HCT116 (cell line): ENCODE measurements around the gene SUPT5H. TPM values are rescaled to one million over a fixed set of nuclear protein-coding genes. Genes with fewer than 3 reads are reported as not detected.

ENCODE experiments used
- ATAC-seq: fragments of 200-7000 bp; cut with Tn5 transposase; 2 replicates; pipeline ENCODE4 v1.9.1; 2020; ENCODE audit warnings: mild to moderate bottlenecking, moderate library complexity
- BruUV-seq: library from RNA; stranded (reverse); fragments of 400-500 nt; replicated peaks from 2 replicates; lab custom pipeline; 2021; lab: Mats Ljungman, UMichigan
- CTCF ChIA-PET: fragments of 300-600 bp; sonication (Branson Sonifier 250); formaldehyde crosslinking; loops from one replicate; lab custom pipeline; 2021; ENCODE audit warnings: antibody characterized with exemption; lab: Charles Lee
- POLR2A ChIA-PET: fragments of 300-600, 350-600 bp; sonication (Branson Sonifier 250); formaldehyde crosslinking; loops from one replicate; lab custom pipeline; 2021; ENCODE audit warnings: antibody characterized with exemption; lab: Charles Lee
- RAD21 ChIA-PET, 2 experiments: fragments of 300-600 bp; sonication (Branson Sonifier 250); formaldehyde crosslinking; loops; one replicate each; lab custom pipeline; 2023; ENCODE audit warnings: low total read pairs in 2 of 2; ENCODE audit not compliant: uncharacterized antibody in 2 of 2, unreplicated experiment in 2 of 2, low non-redundant PET in 1 of 2; lab: Charles Lee
- DNase-seq: peaks from one replicate; pipeline ENCODE4 v3.0.0-alpha.2; 2010; ENCODE audit warnings: low read depth, low spot score
- H2AFZ ChIP-seq: fragments of 200-600 bp; shearing (Covaris generic), sonication (generic); 2 replicates; pipeline ENCODE4 v1.6.1; 2017; ENCODE audit warnings: low read depth, mixed run types, mixed read lengths, antibody characterized with exemption, low read length; ENCODE audit not compliant: poor library complexity, severe bottlenecking
- H3K27ac ChIP-seq: 2 replicates; pipeline ENCODE4 v1.5.1; 2012; ENCODE audit warnings: low read depth, low read length
- H3K27me3 ChIP-seq: fragments of 200-600 bp; sonication (generic); 2 replicates; pipeline ENCODE4 v1.6.1; 2016; ENCODE audit warnings: mixed run types, low read length, mixed read lengths; ENCODE audit not compliant: insufficient read depth
- H3K36me3 ChIP-seq, 2 experiments: fragments of 200-500 bp in 1 of 2; fragments of 200-600 bp in 1 of 2; sonication (Bioruptor generic) in 1 of 2; sonication (generic) in 1 of 2; 2 replicates each; pipeline versions ENCODE4 v1.5.1 to v1.6.1; 2014 to 2016; ENCODE audit warnings: low read length in 2 of 2, inconsistent platforms in 1 of 2, mixed read lengths in 1 of 2, mixed run types in 1 of 2; ENCODE audit not compliant: insufficient read depth in 2 of 2, control insufficient read depth in 1 of 2
- H3K4me1 ChIP-seq, 2 experiments: fragments of 200-600 bp in 1 of 2; sonication (generic) in 1 of 2; 2 replicates each; pipeline versions ENCODE4 v1.5.1 to v1.6.1; 2012 to 2017; ENCODE audit warnings: low read length in 2 of 2, inconsistent platforms in 1 of 2, mild to moderate bottlenecking in 1 of 2, mixed read lengths in 1 of 2, mixed run types in 1 of 2, moderate library complexity in 1 of 2; ENCODE audit not compliant: insufficient read depth in 2 of 2, control insufficient read depth in 1 of 2
- H3K4me2 ChIP-seq: fragments of 200-600 bp; sonication (generic); 2 replicates; pipeline ENCODE4 v1.6.1; 2017; ENCODE audit warnings: mixed run types, low read length, mixed read lengths
- H3K4me3 ChIP-seq, 2 experiments: fragments of 200-600 bp in 1 of 2; sonication (generic) in 1 of 2; replicated peaks in 1 of 2; 2 replicates each; pipeline ENCODE4 v1.5.1; 2011 to 2016; ENCODE audit warnings: low read length in 2 of 2, control low read depth in 1 of 2, low read depth in 1 of 2, mild to moderate bottlenecking in 1 of 2, mixed read lengths in 1 of 2, mixed run types in 1 of 2
- H3K79me2 ChIP-seq: fragments of 200-600 bp; sonication (generic); 2 replicates; pipeline ENCODE4 v1.6.1; 2017; ENCODE audit warnings: mild to moderate bottlenecking, mixed run types, low read length, moderate library complexity, mixed read lengths; ENCODE audit not compliant: insufficient read depth
- H3K9ac ChIP-seq: fragments of 200-600 bp; sonication (generic); 2 replicates; pipeline ENCODE4 v1.6.1; 2016; ENCODE audit warnings: low read length, mixed read lengths
- H3K9me2 ChIP-seq: fragments of 200-600 bp; sonication (generic), shearing (Covaris generic); 2 replicates; pipeline ENCODE4 v1.6.1; 2017; ENCODE audit warnings: mixed run types, mild to moderate bottlenecking, moderate library complexity; ENCODE audit not compliant: insufficient read depth
- H3K9me3 ChIP-seq, 2 experiments: fragments of 200-500 bp in 1 of 2; fragments of 200-600 bp in 1 of 2; sonication (Bioruptor generic) in 1 of 2; sonication (generic) in 1 of 2; 2 replicates each; pipeline ENCODE4 v1.6.1; 2014 to 2017; ENCODE audit warnings: low read length in 2 of 2, mixed read lengths in 2 of 2, inconsistent platforms in 1 of 2, low read depth in 1 of 2, mild to moderate bottlenecking in 1 of 2, mixed run types in 1 of 2, moderate library complexity in 1 of 2; ENCODE audit not compliant: control insufficient read depth in 1 of 2, insufficient read depth in 1 of 2
- H4K20me1 ChIP-seq: fragments of 200-600 bp; sonication (generic), shearing (Covaris generic); 2 replicates; pipeline ENCODE4 v1.6.1; 2017; ENCODE audit warnings: mixed run types, mild to moderate bottlenecking, moderate library complexity; ENCODE audit not compliant: insufficient read depth
- ATF3 ChIP-seq: IDR thresholded peaks from 2 replicates; pipeline ENCODE4 v1.6.1; 2012
- CBX3 ChIP-seq: IDR thresholded peaks from 2 replicates; pipeline ENCODE4 v1.6.1; 2012; ENCODE audit warnings: low read depth
- CTCF ChIP-seq, 3 experiments: fragments of 200-600 bp in 1 of 3; sonication (generic) in 1 of 3; IDR thresholded peaks in 2 of 3; conservative IDR thresholded peaks in 1 of 3; 2 replicates each; pipeline ENCODE4 v1.5.1; 2012 to 2017; ENCODE audit warnings: low read depth in 2 of 3, low read length in 2 of 3, antibody characterized with exemption in 1 of 3, borderline replicate concordance in 1 of 3, control low read depth in 1 of 3, mild to moderate bottlenecking in 1 of 3, mixed read lengths in 1 of 3, mixed run types in 1 of 3, moderate library complexity in 1 of 3; ENCODE audit not compliant: insufficient read depth in 1 of 3
- EGR1 ChIP-seq: IDR thresholded peaks from 2 replicates; pipeline ENCODE4 v1.6.1; 2012; ENCODE audit warnings: low read depth
- ELF1 ChIP-seq: IDR thresholded peaks from 2 replicates; pipeline ENCODE4 v1.6.1; 2012; ENCODE audit warnings: low read depth, borderline replicate concordance
- EZH2 ChIP-seq: fragments of 200-600 bp; sonication (generic); IDR thresholded peaks from 2 replicates; pipeline ENCODE4 v1.6.1; 2017; ENCODE audit warnings: antibody characterized with exemption, mixed run types
- EZH2phosphoT487 ChIP-seq: fragments of 200-600 bp; IDR thresholded peaks from 2 replicates; pipeline ENCODE4 v1.6.1; 2018; ENCODE audit warnings: antibody characterized with exemption, borderline replicate concordance
- FOSL1 ChIP-seq: IDR thresholded peaks from 2 replicates; pipeline ENCODE4 v1.6.1; 2012; ENCODE audit warnings: low read depth
- JUND ChIP-seq: IDR thresholded peaks from 2 replicates; pipeline ENCODE4 v1.6.1; 2012
- MAX ChIP-seq: IDR thresholded peaks from 2 replicates; pipeline ENCODE4 v1.6.1; 2012
- POLR2A ChIP-seq: IDR thresholded peaks from 2 replicates; pipeline ENCODE4 v1.7.0; 2011; ENCODE audit warnings: borderline replicate concordance; ENCODE audit not compliant: insufficient read depth, insufficient read length; ENCODE audit errors: extremely low read depth
- POLR2AphosphoS5 ChIP-seq: IDR thresholded peaks from 2 replicates; pipeline ENCODE4 v1.6.1; 2011; ENCODE audit warnings: mild to moderate bottlenecking, low read depth, low read length, moderate library complexity
- RAD21 ChIP-seq: IDR thresholded peaks from 2 replicates; pipeline ENCODE4 v1.6.1; 2012; ENCODE audit warnings: low read depth, mild to moderate bottlenecking
- REST ChIP-seq: IDR thresholded peaks from 2 replicates; pipeline ENCODE4 v1.6.1; 2012; ENCODE audit warnings: low read depth
- SIN3A ChIP-seq: IDR thresholded peaks from 2 replicates; pipeline ENCODE4 v1.6.1; 2012; ENCODE audit warnings: low read depth
- SP1 ChIP-seq: IDR thresholded peaks from 2 replicates; pipeline ENCODE4 v1.6.1; 2012; ENCODE audit warnings: low read depth
- SRF ChIP-seq: IDR thresholded peaks from 2 replicates; pipeline ENCODE4 v1.6.1; 2012; ENCODE audit warnings: low read depth
- YY1 ChIP-seq: IDR thresholded peaks from 2 replicates; pipeline ENCODE4 v1.6.1; 2011; ENCODE audit warnings: low read length, low read depth, moderate library complexity, mild to moderate bottlenecking; ENCODE audit not compliant: insufficient replicate concordance; ENCODE audit errors: extremely low read depth
- ZBTB33 ChIP-seq: IDR thresholded peaks from 2 replicates; pipeline ENCODE4 v1.6.1; 2011; ENCODE audit warnings: mild to moderate bottlenecking, low read length, moderate library complexity; ENCODE audit not compliant: insufficient replicate concordance; ENCODE audit errors: extremely low read depth
- ZFX ChIP-seq: fragments of 450-650 bp; IDR thresholded peaks from 2 replicates; pipeline ENCODE4 v1.6.1; 2017
- intact Hi-C: fragments of 100-400 bp; cut with micrococcal nuclease; formaldehyde crosslinking; loops from 2 replicates; pipeline ENCODE4 v1.10.0; 2022
- total RNA-seq: library from RNA; stranded (reverse); gene quantifications from one replicate; pipeline ENCODE4 v1.2.1, GENCODE V29; 2021; ENCODE audit not compliant: unreplicated experiment

Gene SUPT5H
- total RNA-seq, 1 experiment from 2014 or later = 120 TPM

- no peak overlapping the region for H3K4me3 ChIP-seq
- DNase-seq (no peak), ATAC-seq (no peak)
- no peaks in the 10 kb centered on the region for H3K4me1 ChIP-seq
- H3K9me3 ChIP-seq = no peaks in the 10 kb centered on the region
- H3K9me2 ChIP-seq = no peaks in the 10 kb centered on the region
- no peak overlapping the region for H3K27ac ChIP-seq
- H3K79me2 ChIP-seq = no peaks in the 10 kb centered on the region; the same call in 1 of the 2 replicates
- ChIA-PET RAD21 (no interaction called here), POLR2A (no interaction called here), CTCF (no interaction called here)
- H3K36me3 ChIP-seq = peaks cover 48 to 73% of the 10 kb centered on the region in 2 experiments; a peak in 3 of 4 replicates
- H3K4me2 ChIP-seq = no peak overlapping the region
- H3K9ac ChIP-seq = no peak overlapping the region
- TF ChIP-seq EGR1 (no peak), MAX (no peak), POLR2AphosphoS5 (no peak), FOSL1 (no peak), ATF3 (no peak), JUND (no peak), CTCF (IDR thresholded peaks at IDR 0.05 in 2 of 3, conservative IDR thresholded peaks at IDR 0.05 in 1 of 3; ENCODE audit: borderline replicate concordance in 1 of 3, insufficient read depth in 1 of 3, low read depth in 2 of 3, low read length in 2 of 3) (no peak), ELF1 (no peak), REST (no peak), ZFX (no peak), RAD21 (no peak), EZH2phosphoT487 (no peak), SRF (no peak), POLR2A (no peak), YY1 (no peak), SP1 (no peak), ZBTB33 (no peak), SIN3A (no peak), CBX3 (no peak), EZH2 (no peak)
- no TSS peak for BruUV-seq
- no peak overlapping the region for H2AFZ ChIP-seq
- intact Hi-C loops = no loop called here
- no peaks in the 10 kb centered on the region for H3K27me3 ChIP-seq
- no peaks in the 10 kb centered on the region for H4K20me1 ChIP-seq
Observed at GRCh38 chr19:39472746-39473442, 27.5 kb downstream of the SUPT5H start.
